ENCODE measurements around the gene ZNF521. TPM values are rescaled to one million over a fixed set of nuclear protein-coding genes. Genes with fewer than 3 reads are reported as not detected.
A peak's percentile ranks its signal among the peaks of the same experiment; 100 is the strongest.

ZNF521 gene
- total and polyA plus RNA-seq, 9 donors, result 24.3 to 51.3 (median 44.1) TPM

DNA sequence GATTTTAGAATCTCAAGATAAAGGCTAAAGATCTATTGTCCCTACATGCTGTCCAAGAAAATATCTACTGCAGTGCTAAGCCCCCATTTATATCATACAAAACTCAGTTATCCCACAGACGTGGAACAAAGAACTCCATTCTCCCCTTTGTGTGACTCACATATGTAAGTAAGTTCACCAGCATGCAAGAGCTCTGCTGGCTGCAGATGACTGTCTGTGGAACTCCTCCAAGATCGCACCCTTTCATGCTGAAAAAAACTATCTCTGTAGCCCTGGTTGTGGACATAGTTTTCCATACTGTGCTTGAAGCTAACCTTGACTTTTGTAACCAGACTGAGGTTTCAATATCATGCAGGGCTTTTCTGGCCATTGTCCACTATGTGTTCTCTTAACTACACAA is 207.1 kb downstream of the ZNF521 start:
- peaks cover 9% of the 10 kb centered on the region for H3K4me1 ChIP-seq (ENCODE audit: insufficient read depth)
- TF ChIP-seq, protein P1, sequence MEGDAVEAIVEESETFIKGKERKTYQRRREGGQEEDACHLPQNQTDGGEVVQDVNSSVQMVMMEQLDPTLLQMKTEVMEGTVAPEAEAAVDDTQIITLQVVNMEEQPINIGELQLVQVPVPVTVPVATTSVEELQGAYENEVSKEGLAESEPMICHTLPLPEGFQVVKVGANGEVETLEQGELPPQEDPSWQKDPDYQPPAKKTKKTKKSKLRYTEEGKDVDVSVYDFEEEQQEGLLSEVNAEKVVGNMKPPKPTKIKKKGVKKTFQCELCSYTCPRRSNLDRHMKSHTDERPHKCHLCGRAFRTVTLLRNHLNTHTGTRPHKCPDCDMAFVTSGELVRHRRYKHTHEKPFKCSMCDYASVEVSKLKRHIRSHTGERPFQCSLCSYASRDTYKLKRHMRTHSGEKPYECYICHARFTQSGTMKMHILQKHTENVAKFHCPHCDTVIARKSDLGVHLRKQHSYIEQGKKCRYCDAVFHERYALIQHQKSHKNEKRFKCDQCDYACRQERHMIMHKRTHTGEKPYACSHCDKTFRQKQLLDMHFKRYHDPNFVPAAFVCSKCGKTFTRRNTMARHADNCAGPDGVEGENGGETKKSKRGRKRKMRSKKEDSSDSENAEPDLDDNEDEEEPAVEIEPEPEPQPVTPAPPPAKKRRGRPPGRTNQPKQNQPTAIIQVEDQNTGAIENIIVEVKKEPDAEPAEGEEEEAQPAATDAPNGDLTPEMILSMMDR (IDR thresholded peaks at IDR 0.05), result no peak
- no peak for TF ChIP-seq POLR2A (IDR thresholded peaks at IDR 0.05)
- no peak for TF ChIP-seq EP300 (IDR thresholded peaks at IDR 0.05)
- WGBS, 3 donors, result 4 to 13% (median 13%) methylated on average over 2 of the region's 2 CpGs
- H3K36me3 ChIP-seq, result no peaks in the 10 kb centered on the region
- DNase-seq, result peak in 3 of 5 donors; percentile 40 to 56 (median 40)
- H3K27me3 ChIP-seq, result no peaks in the 10 kb centered on the region
- peak overlapping the region in 1 of 2 donors; percentile 22 for H3K27ac ChIP-seq
- intact Hi-C loops (cut with DNase I), result loop anchor here in 1 of 4 donors (10.0 kb wide), 1 partner anchor 1720 kb away; the partner anchor contains the start of gene AQP4
- no peaks in the 10 kb centered on the region for H3K9me3 ChIP-seq
- no peak overlapping the region for H3K4me3 ChIP-seq

DNA sequence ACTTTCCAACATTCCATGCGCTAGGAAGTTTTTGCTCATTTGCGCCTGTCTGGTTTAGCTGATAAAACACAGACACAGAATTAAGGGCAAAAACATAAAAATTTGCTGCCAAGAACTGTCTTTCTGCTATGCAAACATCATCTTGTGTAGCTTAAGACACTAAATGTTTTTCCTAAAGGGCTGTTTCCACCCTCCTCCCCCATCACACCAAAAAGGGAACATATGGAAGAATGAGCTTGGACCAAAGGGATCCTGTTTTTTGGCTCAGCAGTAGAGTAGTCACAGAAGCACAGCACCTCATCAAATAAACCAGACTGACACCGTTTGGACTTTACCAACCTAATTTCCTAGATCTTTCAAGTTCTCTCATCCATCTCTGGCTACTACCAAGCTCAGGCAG is 210.1 kb downstream of the ZNF521 start:
- Histone ChIP-seq H3K27me3 (no peaks in the 10 kb centered on the region), H3K36me3 (no peaks in the 10 kb centered on the region), H3K4me3 (no peak overlapping the region), H3K4me1 (ENCODE audit: insufficient read depth) (peaks cover 14% of the 10 kb centered on the region), H3K9me3 (no peaks in the 10 kb centered on the region), H3K27ac (peak overlapping the region in 1 of 2 donors; percentile 7)
- no peak for DNase-seq
- intact Hi-C loops (cut with DNase I), result loop anchor here in 1 of 4 donors (10.0 kb wide), 1 partner anchor 1723 kb away; the partner anchor contains the start of gene AQP4
- TF ChIP-seq, protein P1 (IDR thresholded peaks at IDR 0.05), result no peak
- TF ChIP-seq POLR2A (IDR thresholded peaks at IDR 0.05), result no peak
- no peak for TF ChIP-seq EP300 (IDR thresholded peaks at IDR 0.05)
- 6 to 20% (median 18%) methylated on average over 3 of the region's 3 CpGs for WGBS, 3 donors

DNA sequence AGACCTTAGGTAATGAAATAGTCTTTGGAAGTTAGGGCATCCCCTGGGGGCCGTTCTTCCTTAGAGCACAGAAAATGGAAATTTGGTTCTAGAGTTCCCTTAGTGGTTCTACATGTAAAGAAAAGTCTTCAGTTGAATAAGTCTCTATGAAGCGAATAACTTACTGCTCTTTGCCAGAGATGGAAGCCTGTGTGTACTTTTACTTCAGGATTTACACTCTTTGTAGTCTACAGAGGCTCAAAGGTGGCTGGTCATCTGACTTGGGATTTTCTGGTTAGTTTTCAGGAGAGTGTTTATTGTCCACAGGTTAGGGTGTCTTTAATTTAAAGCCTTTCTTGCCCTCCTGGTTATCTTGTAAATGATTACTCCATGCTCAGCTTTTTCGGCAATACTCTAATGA is 210.6 kb downstream of the ZNF521 start:
- H3K4me3 ChIP-seq, result no peak overlapping the region
- no peaks in the 10 kb centered on the region for H3K27me3 ChIP-seq
- 10 to 25% (median 18%) methylated on average over 3 of the region's 3 CpGs for WGBS, 3 donors
- H3K9me3 ChIP-seq, result no peaks in the 10 kb centered on the region
- H3K36me3 ChIP-seq, result no peaks in the 10 kb centered on the region
- intact Hi-C loops (cut with DNase I), result loop anchor here in 1 of 4 donors (10.0 kb wide), 1 partner anchor 1723 kb away; the partner anchor contains the start of gene AQP4
- no peak for DNase-seq
- H3K4me1 ChIP-seq (ENCODE audit: insufficient read depth), result peaks cover 15% of the 10 kb centered on the region
- TF ChIP-seq EP300 (IDR thresholded peaks at IDR 0.05), result no peak
- TF ChIP-seq, protein P1 (IDR thresholded peaks at IDR 0.05), result peak in 1 of 3 donors; percentile 32
- H3K27ac ChIP-seq, result peak overlapping the region in 1 of 2 donors; percentile 7

DNA sequence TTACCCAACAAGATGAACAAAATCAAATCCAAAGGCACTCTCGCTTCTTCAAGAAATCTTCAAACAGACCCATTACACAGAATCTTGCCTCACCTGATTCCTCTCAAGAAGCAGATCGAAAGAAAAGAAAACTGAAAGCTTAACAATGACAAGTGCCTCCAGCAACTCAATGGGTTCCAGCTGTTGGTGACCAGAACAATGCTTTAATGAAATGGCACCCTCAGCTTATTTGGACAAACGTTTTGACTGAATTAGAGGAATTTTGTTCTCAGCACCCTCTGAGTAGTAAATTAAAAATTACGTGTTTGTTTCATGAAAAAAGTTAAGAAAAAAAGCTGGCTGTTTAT is 211.0 kb downstream of the ZNF521 start:
- H3K27ac ChIP-seq, result peak overlapping the region in 1 of 2 donors; percentile 7
- peaks cover 15% of the 10 kb centered on the region for H3K4me1 ChIP-seq (ENCODE audit: insufficient read depth)
- H3K36me3 ChIP-seq, result no peaks in the 10 kb centered on the region
- H3K9me3 ChIP-seq, result no peaks in the 10 kb centered on the region
- DNase-seq, result no peak
- intact Hi-C loops (cut with DNase I), result loop anchor here in 1 of 4 donors (10.0 kb wide), 1 partner anchor 1724 kb away; the partner anchor contains the start of gene AQP4
- no peak for TF ChIP-seq POLR2A (IDR thresholded peaks at IDR 0.05)
- TF ChIP-seq EP300 (IDR thresholded peaks at IDR 0.05), result no peak
- TF ChIP-seq, protein P1 (IDR thresholded peaks at IDR 0.05), result no peak
- WGBS, 3 donors, result 37 to 61% (median 56%) methylated on average over 4 of the region's 4 CpGs
- no peaks in the 10 kb centered on the region for H3K27me3 ChIP-seq
- H3K4me3 ChIP-seq, result no peak overlapping the region
